Lower leg skin (tissue), 3 donors: ENCODE measurements around the gene CXCR5.

ENCODE experiments used
- POLR2A ChIP-seq, 2 donors: fragments of 450-650 bp; IDR thresholded peaks; one replicate each; pipeline ENCODE4 v1.6.1; 2016 to 2017; ENCODE audit warnings: antibody characterized with exemption in 2 of 2, mild to moderate bottlenecking in 1 of 2, moderate library complexity in 1 of 2
- TF ChIP-seq, protein P1 (sequence below), 3 donors: fragments of 450-650 bp; IDR thresholded peaks; one replicate each; pipeline ENCODE4 v1.5.1; 2016; ENCODE audit warnings: antibody characterized with exemption in 3 of 3, mild to moderate bottlenecking in 3 of 3, moderate library complexity in 2 of 3

DNA sequence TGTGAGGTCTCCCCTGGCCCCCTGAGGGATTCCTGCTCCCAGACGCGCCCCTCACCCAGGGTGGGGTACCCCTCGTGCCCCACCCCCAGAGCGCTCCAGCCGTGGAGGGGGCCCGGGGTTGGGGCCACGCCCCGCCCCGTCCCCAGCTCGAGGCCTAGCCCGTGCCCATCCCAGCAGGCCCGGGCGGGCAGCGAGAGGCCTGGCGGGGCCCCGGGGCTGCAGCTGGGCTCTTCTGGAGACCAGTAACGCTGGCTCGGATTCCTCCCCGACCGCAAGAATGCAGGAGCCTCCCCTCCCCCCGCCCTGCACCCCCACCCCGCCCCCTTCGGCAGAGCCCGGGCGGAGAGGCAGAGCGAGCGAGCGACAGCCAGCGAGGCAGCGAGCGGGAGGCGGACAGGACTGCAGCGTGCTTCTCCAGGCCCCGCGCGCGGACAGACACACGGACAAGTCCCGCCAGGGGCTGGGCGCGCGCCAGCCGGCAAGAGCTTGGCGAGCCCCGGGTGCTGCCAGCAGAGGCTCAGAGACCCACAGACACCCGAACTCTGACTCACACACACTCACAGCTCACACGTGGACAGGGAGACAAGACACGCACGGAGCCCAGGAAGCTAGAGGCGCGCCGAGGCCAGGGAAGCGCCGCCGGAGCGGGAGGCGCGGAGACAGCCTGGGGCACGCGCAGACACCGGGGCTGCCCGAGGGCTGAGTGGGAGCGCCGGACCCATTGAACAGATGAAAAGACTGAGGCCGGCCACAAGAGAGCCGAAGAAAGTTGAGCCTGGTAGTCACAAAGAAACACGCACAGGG, 26.8 kb downstream of the CXCR5 start:
- TF ChIP-seq, protein P1, sequence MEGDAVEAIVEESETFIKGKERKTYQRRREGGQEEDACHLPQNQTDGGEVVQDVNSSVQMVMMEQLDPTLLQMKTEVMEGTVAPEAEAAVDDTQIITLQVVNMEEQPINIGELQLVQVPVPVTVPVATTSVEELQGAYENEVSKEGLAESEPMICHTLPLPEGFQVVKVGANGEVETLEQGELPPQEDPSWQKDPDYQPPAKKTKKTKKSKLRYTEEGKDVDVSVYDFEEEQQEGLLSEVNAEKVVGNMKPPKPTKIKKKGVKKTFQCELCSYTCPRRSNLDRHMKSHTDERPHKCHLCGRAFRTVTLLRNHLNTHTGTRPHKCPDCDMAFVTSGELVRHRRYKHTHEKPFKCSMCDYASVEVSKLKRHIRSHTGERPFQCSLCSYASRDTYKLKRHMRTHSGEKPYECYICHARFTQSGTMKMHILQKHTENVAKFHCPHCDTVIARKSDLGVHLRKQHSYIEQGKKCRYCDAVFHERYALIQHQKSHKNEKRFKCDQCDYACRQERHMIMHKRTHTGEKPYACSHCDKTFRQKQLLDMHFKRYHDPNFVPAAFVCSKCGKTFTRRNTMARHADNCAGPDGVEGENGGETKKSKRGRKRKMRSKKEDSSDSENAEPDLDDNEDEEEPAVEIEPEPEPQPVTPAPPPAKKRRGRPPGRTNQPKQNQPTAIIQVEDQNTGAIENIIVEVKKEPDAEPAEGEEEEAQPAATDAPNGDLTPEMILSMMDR (IDR thresholded peaks at IDR 0.05): no peak
- no peak for TF ChIP-seq POLR2A (IDR thresholded peaks at IDR 0.05)
